Adrenal gland (tissue), 12 donors: Measurements from ENCODE around the gene COPZ1. TPM values are rescaled to one million over a fixed set of nuclear protein-coding genes. Genes with fewer than 3 reads are reported as not detected.

ENCODE experiments used
- DNase-seq, 7 donors: peaks; one replicate each; pipeline ENCODE4 v3.0.0-alpha.2; 2019 to 2020
- H3K27ac ChIP-seq, 5 donors: fragments of 200-600 bp; sonication (generic) in 4 of 5; 1 replicate in 3 of 5; 2 replicates in 2 of 5; pipeline versions ENCODE4 v1.5.1 to v1.8.0; 2016 to 2020; ENCODE audit warnings: mild to moderate bottlenecking in 1 of 5
- H3K27me3 ChIP-seq: fragments of 200-600 bp; 2 replicates; pipeline ENCODE4 v1.8.0; 2021
- H3K36me3 ChIP-seq, 2 donors: fragments of 200-600 bp; replicated peaks in 1 of 2; 1 replicate in 1 of 2; 2 replicates in 1 of 2; pipeline versions ENCODE4 v1.5.1 to v1.8.0; 2018 to 2022
- H3K4me1 ChIP-seq, 2 donors: fragments of 200-600 bp; replicated peaks in 1 of 2; 1 replicate in 1 of 2; 2 replicates in 1 of 2; pipeline versions ENCODE4 v1.5.1 to v1.8.0; 2018 to 2021
- H3K4me3 ChIP-seq, 4 donors: fragments of 200-600 bp; sonication (generic) in 3 of 4; one replicate each; pipeline ENCODE4 v1.5.1; 2016 to 2018
- H3K9me3 ChIP-seq, 3 donors: fragments of 200-600 bp; sonication (generic) in 1 of 3; replicated peaks in 1 of 3; 1 replicate in 2 of 3; 2 replicates in 1 of 3; pipeline versions ENCODE4 v1.5.1 to v1.8.0; 2016 to 2021
- CTCF ChIP-seq, 6 experiments: fragments of 450-650 bp in 4 of 6; fragments of 200-600 bp in 2 of 6; sonication (generic) in 1 of 6; IDR thresholded peaks; 1 replicate in 5 of 6; 2 replicates in 1 of 6; pipeline versions ENCODE4 v1.5.1 to v1.8.0; 2016 to 2021; ENCODE audit warnings: antibody characterized with exemption in 6 of 6, mild to moderate bottlenecking in 2 of 6, moderate library complexity in 1 of 6
- POLR2A ChIP-seq, 2 donors: fragments of 450-650 bp; IDR thresholded peaks; one replicate each; pipeline ENCODE4 v1.6.1; 2017; ENCODE audit warnings: antibody characterized with exemption in 2 of 2, mild to moderate bottlenecking in 2 of 2, moderate library complexity in 1 of 2
- WGBS, 4 donors: extraction: QIAGEN DNeasy Blood & Tissue Kit in 2 of 4; methylation state at CpG; one replicate each; pipeline versions ENCODE4 v1.1.5 to v1.1.7; 2013 to 2017; 5-methylcytosine and 5-hydroxymethylcytosine counted together
- intact Hi-C, 2 donors: fragments of 100-400 bp; cut with DNase I; formaldehyde crosslinking; loops; one replicate each; pipeline versions ENCODE4 v1.14.1 to v1.15.0; 2022 to 2023
- polyA plus RNA-seq, 3 donors: library from polyadenylated mRNA; stranded (reverse); fragments of 200-250 nt in 2 of 3; fragments of 350-450 nt in 1 of 3; fragmentation: Illumina TruSeq in 1 of 3; extraction: RNeasy Lipid Tissue Mini Kit (QIAGEN cat#74804) in 1 of 3; gene quantifications; one replicate each; pipeline ENCODE4 v1.2.3, GENCODE V29; 2013 to 2014
- total RNA-seq, 9 donors: library from RNA; depleted of rRNA in 4 of 9; stranded (reverse); fragments of >200 nt in 4 of 9; fragments of 120-200 nt in 1 of 9; fragmentation: NEBNext Ultra II Directional in 1 of 9; extraction: Animal tissue kit (Norgen Biotek cat#: 25700) in 1 of 9; gene quantifications; one replicate each; pipeline versions ENCODE4 v1.1.0 to v1.2.4, GENCODE V29; 2013 to 2023
- donor health status: healthy with polysubstance abuse.
- donor health status: Bipolar disorder and iron deficiency.
- donor health status: DM: yes; HTN: yes; CAD: no.
- donor health status: DM: no; HTN: no; CAD: no.
- donor health status: DM: no; HTN: no; CAD: no.
- donor health status: DM: yes; HTN: yes; CAD: no.

COPZ1 gene
- total and polyA plus RNA-seq, 12 donors = 54.7 to 252 (median 152) TPM

GRCh38 chr12:54379398-54380201 lies 54.7 kb downstream of the COPZ1 start:
- Histone ChIP-seq H3K27ac (peak overlapping the region in 4 of 5 donors; percentile 24 to 77 (median 45)), H3K27me3 (no peaks in the 10 kb centered on the region), H3K36me3 (no peaks in the 10 kb centered on the region), H3K4me3 (peak overlapping the region in 1 of 4 donors; percentile 67), H3K4me1 (peaks cover 5 to 14% of the 10 kb centered on the region in 2 donors), H3K9me3 (no peaks in the 10 kb centered on the region)
- whole genome bisulfite sequencing, 4 donors = 7 to 10% (median 9%) methylated on average over 19 of the region's 19 CpGs
- TF ChIP-seq POLR2A (IDR thresholded peaks at IDR 0.05) (peak in 1 of 2 donors; percentile 18), CTCF (IDR thresholded peaks at IDR 0.05) (peak; percentile 99 to 100 (median 100))
- intact Hi-C loops = no loop called here
- peak; percentile 90 to 95 (median 93) for DNase-seq

GRCh38 chr12:54381136-54381535 lies 56.2 kb downstream of the COPZ1 start:
- no peak for DNase-seq

GRCh38 chr12:54383041-54383609 lies 58.2 kb downstream of the COPZ1 start:
- WGBS, 4 donors = 73 to 88% (median 83%) methylated on average over 3 of the region's 3 CpGs
- Histone ChIP-seq H3K4me3 (no peak overlapping the region), H3K27ac (peak overlapping the region in 1 of 5 donors; percentile 81), H3K4me1 (peaks cover 13 to 17% of the 10 kb centered on the region in 2 donors), H3K9me3 (no peaks in the 10 kb centered on the region), H3K27me3 (no peaks in the 10 kb centered on the region), H3K36me3 (no peaks in the 10 kb centered on the region)
- intact Hi-C loops = no loop called here
- DNase-seq = peak in 2 of 7 donors; percentile 42 to 55
- TF ChIP-seq POLR2A (IDR thresholded peaks at IDR 0.05) (no peak), CTCF (IDR thresholded peaks at IDR 0.05) (no peak)

More at GRCh38 chr12:54381136-54381535, 56.2 kb downstream of the COPZ1 start:
- Histone ChIP-seq H3K27ac (no peak overlapping the region), H3K36me3 (no peaks in the 10 kb centered on the region), H3K4me3 (no peak overlapping the region), H3K9me3 (no peaks in the 10 kb centered on the region), H3K4me1 (peaks cover 13 to 18% of the 10 kb centered on the region in 2 donors), H3K27me3 (no peaks in the 10 kb centered on the region)
- 86 to 93% (median 89%) methylated on average over 4 of the region's 4 CpGs for WGBS, 4 donors
- intact Hi-C loops = no loop called here
- TF ChIP-seq POLR2A (IDR thresholded peaks at IDR 0.05) (no peak), CTCF (IDR thresholded peaks at IDR 0.05) (no peak)

GRCh38 chr12:54384591-54385041 lies 59.7 kb downstream of the COPZ1 start, which contains the start of gene ZNF385A:
TSS of gene ZNF385A (minus strand) at chr12:54384733. CDS start at chr12:54384514, 219 bp downstream.
- H3K4me3 ChIP-seq = no peak within 1 kb of the TSS
- H3K36me3 ChIP-seq = no peaks in the 10 kb centered on the region
- no peaks in the 10 kb centered on the region for H3K9me3 ChIP-seq
- H3K27me3 ChIP-seq = no peaks in the 10 kb centered on the region
- peak in 2 of 7 donors; percentile 49 to 51 for DNase-seq
- no peak for TF ChIP-seq CTCF (IDR thresholded peaks at IDR 0.05)
- TF ChIP-seq POLR2A (IDR thresholded peaks at IDR 0.05) = no peak
- H3K4me1 ChIP-seq = peaks cover 6 to 9% of the 10 kb centered on the region in 2 donors
- WGBS, 4 donors = 82 to 100% (median 85%) methylated on average over 1 of the region's 1 CpG; no CpG with 5 or more reads in 1 of the 4 donors
- H3K27ac ChIP-seq = peak within 1 kb of the TSS in 3 of 5 donors; percentile 27 to 81 (median 47)
- intact Hi-C loops = no loop called here
